ENCODE measurements around the gene NF1. TPM values are rescaled to one million over a fixed set of nuclear protein-coding genes. Genes with fewer than 3 reads are reported as not detected.
A peak's percentile ranks its signal among the peaks of the same experiment; 100 is the strongest.

NF1 gene
- total RNA-seq, 1 donor from 2014 or later: 82.5 TPM

DNA sequence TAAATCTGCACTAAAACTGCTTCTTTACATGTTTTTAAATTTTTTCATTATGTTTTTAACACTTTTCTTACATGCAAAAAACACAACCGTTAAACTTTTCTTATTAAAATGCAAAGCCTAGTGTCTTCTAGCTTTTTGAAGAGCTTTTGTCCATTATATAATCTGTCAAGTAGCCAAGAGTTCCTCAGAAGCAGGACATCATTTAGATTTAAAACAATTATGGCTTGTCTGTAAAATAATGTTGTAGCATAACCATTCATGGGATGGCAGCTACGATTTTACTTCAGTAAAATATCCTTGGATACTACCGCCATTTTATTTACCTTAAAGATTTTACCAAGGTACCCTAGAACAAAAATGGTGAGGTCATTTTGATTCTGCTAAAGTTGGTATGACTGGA, 199.5 kb downstream of the NF1 start:
- Mint-ChIP-seq H3K9me3 (ENCODE audit: low read depth) (no peaks in the 10 kb centered on the region), H3K27ac (no peak overlapping the region), H3K36me3 (ENCODE audit: insufficient read depth) (peaks cover 5% of the 10 kb centered on the region), H3K27me3 (no peaks in the 10 kb centered on the region), H3K4me3 (ENCODE audit: low read depth) (no peak overlapping the region), H3K4me1 (ENCODE audit: low read depth) (no peaks in the 10 kb centered on the region)
- no peak for DNase-seq (ENCODE audit: low spot score, unreplicated experiment)
- no peak for TF ChIP-seq CTCF (IDR thresholded peaks at IDR 0.05; ENCODE audit: unreplicated experiment)

DNA sequence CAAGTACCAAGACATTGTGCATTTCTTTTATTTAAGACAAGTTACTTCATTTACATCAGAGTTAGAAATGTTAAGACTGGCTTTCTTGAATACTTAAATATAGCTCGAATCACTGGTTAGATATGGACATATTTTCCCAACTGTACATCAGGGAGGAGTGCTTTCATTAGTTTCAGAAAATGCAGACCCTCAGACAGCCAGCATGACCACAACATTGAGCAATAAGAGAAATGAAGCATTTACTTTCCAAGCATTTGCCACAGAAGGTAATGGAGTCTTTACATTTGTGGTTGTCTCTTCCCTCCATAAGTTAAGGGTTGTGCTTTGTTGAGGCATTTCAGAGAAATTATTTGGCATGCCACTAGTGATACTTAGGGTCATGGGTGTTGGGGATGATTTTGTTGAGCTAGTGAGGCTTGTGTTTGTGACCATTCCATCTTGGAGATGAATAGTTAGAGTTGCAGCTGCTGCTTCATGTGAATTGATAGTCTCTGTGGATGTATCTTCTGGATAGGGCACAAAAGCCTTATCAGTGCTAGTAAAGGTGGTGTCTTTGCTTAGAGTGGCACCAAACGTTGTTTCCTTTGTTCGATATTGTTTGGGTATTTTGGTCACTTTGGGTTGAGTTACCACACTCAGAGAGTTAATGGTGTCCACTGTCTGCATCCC, 200.2 kb downstream of the NF1 start:
- no peak for DNase-seq (ENCODE audit: low spot score, unreplicated experiment)
- Mint-ChIP-seq H3K9me3 (ENCODE audit: low read depth) (no peaks in the 10 kb centered on the region), H3K27me3 (no peaks in the 10 kb centered on the region), H3K4me3 (ENCODE audit: low read depth) (no peak overlapping the region), H3K36me3 (ENCODE audit: insufficient read depth) (peaks cover 5% of the 10 kb centered on the region), H3K4me1 (ENCODE audit: low read depth) (no peaks in the 10 kb centered on the region), H3K27ac (no peak overlapping the region)
- TF ChIP-seq CTCF (IDR thresholded peaks at IDR 0.05; ENCODE audit: unreplicated experiment): no peak

DNA sequence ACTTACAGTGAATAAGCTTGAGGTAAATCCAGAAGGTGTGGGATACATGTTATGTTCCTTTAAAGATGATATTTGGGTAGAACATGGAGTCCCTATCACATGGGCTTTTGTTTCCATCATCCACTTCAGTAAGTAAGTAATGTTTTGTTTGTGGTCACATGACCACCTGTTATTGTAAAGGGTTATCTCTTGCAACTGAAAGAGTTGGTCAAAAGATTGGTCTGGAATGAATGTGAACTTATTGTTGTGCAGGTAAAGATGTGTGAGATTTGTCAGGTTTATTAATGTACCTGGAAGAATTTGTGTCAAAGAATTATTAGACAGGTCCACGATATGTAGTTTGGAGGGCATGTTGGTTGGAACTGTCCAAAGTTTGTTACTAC, 200.7 kb downstream of the NF1 start:
- H3K27ac Mint-ChIP-seq: no peak overlapping the region

DNA sequence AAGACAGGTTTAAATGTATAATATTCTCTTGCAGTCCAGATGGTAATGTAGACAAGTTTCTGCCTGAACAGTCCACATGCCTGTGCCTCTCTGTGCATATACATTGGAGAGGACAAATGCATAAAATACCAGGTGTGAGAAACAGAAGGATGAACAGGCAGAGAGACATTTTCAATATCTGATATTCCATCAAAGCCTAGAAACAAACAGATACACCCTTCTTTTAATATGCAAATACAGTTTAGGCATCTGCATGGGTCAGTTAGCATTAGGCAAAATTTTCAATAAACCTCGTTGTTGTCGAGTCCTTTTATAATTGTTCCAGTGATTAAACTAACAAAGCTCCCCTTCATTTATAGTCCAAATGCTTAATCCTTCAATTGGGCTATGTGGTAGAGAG, 201.4 kb downstream of the NF1 start:
- H3K4me1 Mint-ChIP-seq (ENCODE audit: low read depth): no peaks in the 10 kb centered on the region
- no peak for TF ChIP-seq CTCF (IDR thresholded peaks at IDR 0.05; ENCODE audit: unreplicated experiment)
- H3K27ac Mint-ChIP-seq: peak overlapping the region; percentile 33
- H3K27me3 Mint-ChIP-seq: no peaks in the 10 kb centered on the region
- H3K4me3 Mint-ChIP-seq (ENCODE audit: low read depth): no peak overlapping the region
- no peaks in the 10 kb centered on the region for H3K36me3 Mint-ChIP-seq (ENCODE audit: insufficient read depth)
- H3K9me3 Mint-ChIP-seq (ENCODE audit: low read depth): no peaks in the 10 kb centered on the region
- no peak for DNase-seq (ENCODE audit: low spot score, unreplicated experiment)

More for the DNA sequence above, 200.7 kb downstream of the NF1 start:
- no peak overlapping the region for H3K4me3 Mint-ChIP-seq (ENCODE audit: low read depth)
- no peaks in the 10 kb centered on the region for H3K9me3 Mint-ChIP-seq (ENCODE audit: low read depth)
- no peaks in the 10 kb centered on the region for H3K4me1 Mint-ChIP-seq (ENCODE audit: low read depth)
- no peak for TF ChIP-seq CTCF (IDR thresholded peaks at IDR 0.05; ENCODE audit: unreplicated experiment)
- no peaks in the 10 kb centered on the region for H3K27me3 Mint-ChIP-seq
- peaks cover 2% of the 10 kb centered on the region for H3K36me3 Mint-ChIP-seq (ENCODE audit: insufficient read depth)
- no peak for DNase-seq (ENCODE audit: low spot score, unreplicated experiment)

- Mint-ChIP-seq H3K4me3 (ENCODE audit: low read depth) (no peak within 1 kb of the TSS), H3K27ac (no peak within 1 kb of the TSS), H3K27me3 (no peaks in the 10 kb centered on the region), H3K4me1 (ENCODE audit: low read depth) (no peaks in the 10 kb centered on the region), H3K36me3 (ENCODE audit: insufficient read depth) (no peaks in the 10 kb centered on the region), H3K9me3 (ENCODE audit: low read depth) (no peaks in the 10 kb centered on the region)
- DNase-seq (ENCODE audit: low spot score, unreplicated experiment): no peak
- TF ChIP-seq CTCF (IDR thresholded peaks at IDR 0.05; ENCODE audit: unreplicated experiment): no peak
Observed at GRCh38 chr17:31297090-31297489, 202.3 kb downstream of the NF1 start, which contains the start of gene OMG. TSS of gene OMG (minus strand) at chr17:31297239. CDS start at chr17:31296331, 908 bp downstream.

All from progenitor cell of endocrine pancreas (in vitro differentiated cells).